GM23338 (cell line): ENCODE results near the gene RIOK2. TPM values are rescaled to one million over a fixed set of nuclear protein-coding genes. Genes with fewer than 3 reads are reported as not detected.

ENCODE experiments used
- ATAC-seq: fragments of 200-7000 bp; cut with Tn5 transposase; 3 replicates; pipeline ENCODE4 v1.9.1; 2020
- DNase-seq: peaks from one replicate; pipeline ENCODE4 v3.0.0-alpha.2; 2015; ENCODE audit warnings: low spot score
- H2AFZ ChIP-seq: fragments of 200-600 bp; sonication (generic); 2 replicates; pipeline ENCODE4 v1.8.0; 2016; ENCODE audit warnings: antibody characterized with exemption, mild to moderate bottlenecking, moderate library complexity
- H3F3A ChIP-seq: fragments of 200-600 bp; sonication (generic); replicated peaks from 2 replicates; pipeline ENCODE4 v1.8.0; 2017; ENCODE audit warnings: antibody characterized with exemption, mixed run types, low read depth
- H3K27ac ChIP-seq: fragments of 200-600 bp; sonication (generic); 2 replicates; pipeline ENCODE4 v1.6.1; 2016; ENCODE audit warnings: low read depth
- H3K27me3 ChIP-seq: fragments of 200-600 bp; sonication (generic); 2 replicates; pipeline ENCODE4 v1.8.0; 2016; ENCODE audit warnings: mild to moderate bottlenecking, mixed run types, moderate library complexity; ENCODE audit not compliant: insufficient read depth
- H3K36me3 ChIP-seq: fragments of 200-600 bp; sonication (generic); 2 replicates; pipeline ENCODE4 v1.8.0; 2016; ENCODE audit warnings: mild to moderate bottlenecking; ENCODE audit not compliant: insufficient read depth
- H3K4me1 ChIP-seq: fragments of 200-600 bp; sonication (generic); 2 replicates; pipeline ENCODE4 v1.8.0; 2016; ENCODE audit warnings: mild to moderate bottlenecking, moderate library complexity; ENCODE audit not compliant: insufficient read depth
- H3K4me2 ChIP-seq: fragments of 200-600 bp; sonication (generic); 2 replicates; pipeline ENCODE4 v1.7.1; 2017; ENCODE audit warnings: mixed run types
- H3K4me3 ChIP-seq: fragments of 200-600 bp; sonication (generic); 2 replicates; pipeline ENCODE4 v1.6.1; 2016; ENCODE audit warnings: mixed run types
- H3K79me2 ChIP-seq: fragments of 200-600 bp; sonication (generic); replicated peaks from 2 replicates; pipeline ENCODE4 v1.8.0; 2017; ENCODE audit warnings: mild to moderate bottlenecking; ENCODE audit not compliant: insufficient read depth
- H3K9me2 ChIP-seq: fragments of 200-600 bp; sonication (generic); 2 replicates; pipeline ENCODE4 v1.8.0; 2017; ENCODE audit not compliant: insufficient read depth
- H4K20me1 ChIP-seq: fragments of 200-600 bp; sonication (generic); replicated peaks from 2 replicates; pipeline ENCODE4 v1.8.0; 2017; ENCODE audit warnings: mild to moderate bottlenecking; ENCODE audit not compliant: insufficient read depth
- H3K27ac Mint-ChIP-seq: 2 replicates; pipeline ENCODE4 v1.8.0; 2020; ENCODE audit warnings: inconsistent platforms, mild to moderate bottlenecking, moderate library complexity, mixed read lengths
- H3K27me3 Mint-ChIP-seq: 3 replicates; pipeline ENCODE4 v1.8.0; 2022; ENCODE audit warnings: low read depth, mild to moderate bottlenecking, moderate library complexity, mixed read lengths, inconsistent platforms; ENCODE audit not compliant: insufficient read depth, poor library complexity
- H3K36me3 Mint-ChIP-seq: 3 replicates; pipeline ENCODE4 v1.8.0; 2021; ENCODE audit warnings: low read depth, mild to moderate bottlenecking, inconsistent platforms, moderate library complexity, mixed read lengths
- H3K4me1 Mint-ChIP-seq: 3 replicates; pipeline ENCODE4 v1.8.0; 2020; ENCODE audit warnings: mild to moderate bottlenecking, inconsistent platforms, mixed read lengths
- H3K4me3 Mint-ChIP-seq: 3 replicates; pipeline ENCODE4 v1.8.0; 2021; ENCODE audit warnings: moderate library complexity, mild to moderate bottlenecking, inconsistent platforms, mixed read lengths
- H3K9me3 Mint-ChIP-seq: 3 replicates; pipeline ENCODE4 v1.8.0; 2020; ENCODE audit warnings: moderate library complexity, mild to moderate bottlenecking, inconsistent platforms, mixed read lengths
- CTCF ChIP-seq, 2 experiments: fragments of 200-600 bp in 1 of 2; sonication (generic) in 1 of 2; conservative IDR thresholded peaks; 2 replicates each; pipeline versions ENCODE4 v1.5.1 to v1.6.1; 2016 to 2017; ENCODE audit warnings: antibody characterized with exemption in 2 of 2, low read depth in 2 of 2, mild to moderate bottlenecking in 2 of 2, moderate library complexity in 1 of 2
- NANOG ChIP-seq: IDR thresholded peaks from 2 replicates; pipeline ENCODE4 v1.6.1; 2016; ENCODE audit warnings: antibody characterized with exemption, borderline replicate concordance
- POLR2AphosphoS5 ChIP-seq: IDR thresholded peaks from 2 replicates; pipeline ENCODE4 v1.6.1; 2016; ENCODE audit warnings: antibody characterized with exemption, low read depth
- REST ChIP-seq: IDR thresholded peaks from one replicate; pipeline ENCODE4 v1.6.1; 2018; ENCODE audit warnings: antibody characterized with exemption; ENCODE audit not compliant: unreplicated experiment
- polyA plus RNA-seq: library from polyadenylated mRNA; unstranded; fragments of >200 nt; fragmentation: Nextera tagmentation; extraction: Ambion mirVana; gene quantifications from 2 replicates; pipeline ENCODE4 v1.2.1, GENCODE V29; 2016
- total RNA-seq: library from RNA; depleted of rRNA; stranded (reverse); fragments of >200 nt; shearing (Covaris generic); gene quantifications from 2 replicates; pipeline ENCODE4 v1.2.3, GENCODE V29; 2014

The RIOK2 gene
- total and polyA plus RNA-seq, 2 experiments from 2014 or later = 22.9 to 47.6 TPM

GRCh38 chr5:97193355-97193688 is 10.3 kb upstream of the RIOK2 start (continued):
- TF ChIP-seq REST = no peak

DNA sequence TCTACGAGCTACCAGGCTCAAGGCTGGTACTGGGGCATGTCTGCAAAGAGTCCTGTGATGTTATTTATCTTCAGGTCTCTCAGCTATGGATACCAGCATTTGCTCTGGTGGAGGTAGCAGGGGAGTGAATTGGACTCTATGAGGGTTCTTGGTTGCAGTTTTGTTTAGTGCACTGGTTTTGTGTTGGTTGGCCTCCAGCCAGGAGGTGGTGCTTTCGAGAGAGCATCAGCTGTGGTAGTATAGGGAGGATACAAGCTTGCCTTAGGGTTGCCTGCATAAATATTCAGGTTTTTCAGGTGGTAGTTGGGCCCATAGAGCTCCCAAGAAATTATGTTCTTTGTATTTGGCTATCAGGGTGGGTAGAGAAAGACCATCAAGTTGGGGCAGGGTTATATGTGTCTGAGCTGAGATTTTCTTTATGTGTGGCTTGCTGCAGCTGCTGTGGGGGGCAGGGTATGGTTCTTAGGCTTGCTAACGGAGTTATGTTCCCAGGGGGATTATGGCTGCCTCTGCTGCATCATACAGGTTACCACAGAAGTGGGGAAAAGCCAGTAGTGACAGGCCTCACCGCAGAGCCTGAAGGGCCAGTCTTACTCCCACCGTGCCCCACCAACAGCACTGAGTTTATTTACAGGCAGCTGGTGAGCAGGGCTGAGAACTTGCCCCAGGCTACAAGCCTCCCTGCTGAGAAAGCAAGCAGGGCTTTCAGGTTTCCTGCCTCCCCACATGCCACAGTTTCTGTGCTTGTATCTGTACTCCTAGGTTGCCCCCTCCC is 9.7 kb upstream of the RIOK2 start:
- Histone ChIP-seq H3F3A (no peaks in the 10 kb centered on the region), H3K4me1 (no peaks in the 10 kb centered on the region; the same call in 1 of the 2 replicates), H4K20me1 (no peaks in the 10 kb centered on the region), H3K27me3 (no peaks in the 10 kb centered on the region), H3K4me2 (no peak overlapping the region), H2AFZ (no peak overlapping the region), H3K36me3 (no peaks in the 10 kb centered on the region), H3K27ac (0 out of 2 replicates have a peak overlapping the region, but pooled peaks have one; percentile 9), H3K4me3 (no peak overlapping the region), H3K79me2 (no peaks in the 10 kb centered on the region), H3K9me2 (no peaks in the 10 kb centered on the region)
- Mint-ChIP-seq H3K27ac (peak overlapping the region; percentile 44; the same call in 1 of the 2 replicates), H3K36me3 (peaks cover 6% of the 10 kb centered on the region), H3K27me3 (peaks cover 4% of the 10 kb centered on the region), H3K4me3 (no peak overlapping the region), H3K9me3 (peaks cover 11% of the 10 kb centered on the region; the same call in 1 of the 3 replicates), H3K4me1 (peaks cover 9% of the 10 kb centered on the region)
- TF ChIP-seq REST (no peak), POLR2AphosphoS5 (no peak), CTCF (conservative IDR thresholded peaks at IDR 0.05; ENCODE audit: low read depth in 2 of 2) (0 out of 4 replicates have a peak, but pooled peaks of 1 of the 2 experiments have one; percentile 6), NANOG (no peak)
- ATAC-seq (peak; percentile 73), DNase-seq (peak; percentile 7)
